ENCODE measurements around the gene UBA6.

DNA sequence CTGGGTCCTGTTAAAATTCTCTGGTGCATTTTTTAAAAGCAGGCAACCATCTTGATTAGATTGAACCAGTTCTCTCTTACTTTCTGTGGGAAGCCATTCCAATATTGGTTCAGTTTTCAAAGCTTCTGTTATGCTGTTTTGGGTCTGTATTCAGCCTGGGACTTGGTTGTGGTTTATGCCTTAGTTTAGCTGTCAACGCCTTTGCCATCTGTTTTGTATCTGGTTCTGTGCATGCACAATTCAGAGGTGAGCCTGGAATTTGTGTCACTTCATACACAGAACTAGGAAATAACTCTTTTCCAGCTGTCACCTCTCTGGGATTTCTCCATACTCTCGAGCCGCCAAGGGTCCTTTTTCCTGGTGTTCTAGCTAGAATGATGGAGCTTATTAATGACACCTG, 96.2 kb downstream of the UBA6 start:
- TF ChIP-seq, protein P1, sequence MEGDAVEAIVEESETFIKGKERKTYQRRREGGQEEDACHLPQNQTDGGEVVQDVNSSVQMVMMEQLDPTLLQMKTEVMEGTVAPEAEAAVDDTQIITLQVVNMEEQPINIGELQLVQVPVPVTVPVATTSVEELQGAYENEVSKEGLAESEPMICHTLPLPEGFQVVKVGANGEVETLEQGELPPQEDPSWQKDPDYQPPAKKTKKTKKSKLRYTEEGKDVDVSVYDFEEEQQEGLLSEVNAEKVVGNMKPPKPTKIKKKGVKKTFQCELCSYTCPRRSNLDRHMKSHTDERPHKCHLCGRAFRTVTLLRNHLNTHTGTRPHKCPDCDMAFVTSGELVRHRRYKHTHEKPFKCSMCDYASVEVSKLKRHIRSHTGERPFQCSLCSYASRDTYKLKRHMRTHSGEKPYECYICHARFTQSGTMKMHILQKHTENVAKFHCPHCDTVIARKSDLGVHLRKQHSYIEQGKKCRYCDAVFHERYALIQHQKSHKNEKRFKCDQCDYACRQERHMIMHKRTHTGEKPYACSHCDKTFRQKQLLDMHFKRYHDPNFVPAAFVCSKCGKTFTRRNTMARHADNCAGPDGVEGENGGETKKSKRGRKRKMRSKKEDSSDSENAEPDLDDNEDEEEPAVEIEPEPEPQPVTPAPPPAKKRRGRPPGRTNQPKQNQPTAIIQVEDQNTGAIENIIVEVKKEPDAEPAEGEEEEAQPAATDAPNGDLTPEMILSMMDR (conservative IDR thresholded peaks at IDR 0.05; ENCODE audit: low read length): no peak
- no peak for TF ChIP-seq EZH2phosphoT487 (IDR thresholded peaks at IDR 0.05; ENCODE audit: borderline replicate concordance)
